Thymus (tissue), 14 donors: ENCODE data around the gene C17orf78. TPM values are rescaled to one million over a fixed set of nuclear protein-coding genes. Genes with fewer than 3 reads are reported as not detected.
"Not testable (repeated sequence)": the region's sequence is repeated elsewhere in the genome, so short reads cannot be mapped to it uniquely, and the experiment has no call there.

Experiments used
- DNase-seq, 9 donors: peaks; one replicate each; pipeline ENCODE4 v3.0.0-alpha.2; 2013; ENCODE audit warnings: low spot score in 9 of 9, low read depth in 6 of 9, missing footprints in 1 of 9
- H3K27ac ChIP-seq, 2 donors: one replicate each; pipeline ENCODE4 v1.5.1; 2013; ENCODE audit warnings: control low read depth in 1 of 2, low read depth in 1 of 2, low read length in 1 of 2, mild to moderate bottlenecking in 1 of 2, moderate library complexity in 1 of 2
- H3K27me3 ChIP-seq, 2 donors: one replicate each; pipeline ENCODE4 v1.5.1; 2013; ENCODE audit warnings: low read length in 1 of 2; ENCODE audit not compliant: control insufficient read depth in 2 of 2, insufficient read depth in 1 of 2
- H3K36me3 ChIP-seq, 2 donors: one replicate each; pipeline ENCODE4 v1.5.1; 2013; ENCODE audit warnings: low read length in 1 of 2, mild to moderate bottlenecking in 1 of 2, moderate library complexity in 1 of 2; ENCODE audit not compliant: control insufficient read depth in 2 of 2, insufficient read depth in 2 of 2
- H3K4me1 ChIP-seq, 2 donors: one replicate each; pipeline ENCODE4 v1.5.1; 2013; ENCODE audit warnings: low read length in 2 of 2; ENCODE audit not compliant: control insufficient read depth in 2 of 2, insufficient read depth in 2 of 2
- H3K4me3 ChIP-seq, 2 donors: one replicate each; pipeline ENCODE4 v1.5.1; 2013; ENCODE audit warnings: low read length in 2 of 2, control low read depth in 1 of 2, mild to moderate bottlenecking in 1 of 2
- H3K9me3 ChIP-seq, 2 donors: one replicate each; pipeline ENCODE4 v1.5.1; 2013; ENCODE audit warnings: low read length in 1 of 2, mild to moderate bottlenecking in 1 of 2; ENCODE audit not compliant: control insufficient read depth in 2 of 2, insufficient read depth in 1 of 2
- WGBS: extraction: QIAGEN DNeasy Blood & Tissue Kit; methylation state at CpG from one replicate; pipeline ENCODE4 v1.1.7; 2013; 5-methylcytosine and 5-hydroxymethylcytosine counted together
- long read RNA-seq, 10 donors: transcript quantifications; one replicate each; lab custom pipeline, GENCODE V29; 2026
- polyA plus RNA-seq: library from polyadenylated mRNA; stranded (reverse); fragments of 200-250 nt; gene quantifications from one replicate; pipeline ENCODE4 v1.2.3, GENCODE V29; 2013
- total RNA-seq: library from RNA; stranded (reverse); fragments of 120-200 nt; gene quantifications from one replicate; pipeline ENCODE4 v1.2.4, GENCODE V29; 2013
- donor health status: healthy.

The C17orf78 gene
- total RNA-seq (not detected), polyA plus RNA-seq (not detected)
- long read RNA-seq, donor 1: 0 reads
- long read RNA-seq, donor 2: 0 reads
- long read RNA-seq, donor 3: 0 reads
- long read RNA-seq, donor 4: 0 reads
- long read RNA-seq, donor 5: 0 reads
- long read RNA-seq, donor 6: 0 reads
- long read RNA-seq, donor 7: 0 reads
- long read RNA-seq, donor 8: 0 reads
- long read RNA-seq, donor 9: 0 reads
- long read RNA-seq, donor 10: 0 reads

DNA sequence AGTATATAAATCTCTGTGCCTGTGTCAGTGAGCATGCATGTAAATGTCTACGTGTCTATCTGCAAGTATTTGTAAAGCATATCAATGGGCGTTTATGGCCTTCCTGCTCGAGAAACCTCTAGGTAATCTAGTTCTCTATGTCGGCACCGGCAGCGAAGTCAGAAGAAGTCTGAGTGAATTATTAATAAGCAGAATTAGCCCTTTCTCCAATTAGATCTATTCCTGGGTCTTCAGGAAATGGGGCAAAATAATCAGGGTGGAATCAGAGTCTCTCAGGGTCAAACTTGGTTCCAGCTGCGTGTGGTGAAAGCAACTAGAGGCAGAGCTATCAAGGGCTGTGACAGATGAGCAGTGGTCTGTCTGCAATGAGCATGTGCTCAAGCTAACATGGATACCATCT, at the start of gene C17orf78:
TSS of gene C17orf78 (plus strand) at position 280 of the 400 bp plus-strand sequence. CDS start at position 388, 108 bp downstream.
- DNase-seq: no peak
- peaks cover 0 to 3% of the 10 kb centered on the region in 2 donors for H3K4me1 ChIP-seq
- H3K27ac ChIP-seq: no peak within 1 kb of the TSS
- 99% methylated on average over 7 of the region's 7 CpGs for WGBS
- H3K27me3 ChIP-seq: no peaks in the 10 kb centered on the region
- no peak within 1 kb of the TSS for H3K4me3 ChIP-seq
- H3K36me3 ChIP-seq: no peaks in the 10 kb centered on the region
- H3K9me3 ChIP-seq: no peaks in the 10 kb centered on the region

DNA sequence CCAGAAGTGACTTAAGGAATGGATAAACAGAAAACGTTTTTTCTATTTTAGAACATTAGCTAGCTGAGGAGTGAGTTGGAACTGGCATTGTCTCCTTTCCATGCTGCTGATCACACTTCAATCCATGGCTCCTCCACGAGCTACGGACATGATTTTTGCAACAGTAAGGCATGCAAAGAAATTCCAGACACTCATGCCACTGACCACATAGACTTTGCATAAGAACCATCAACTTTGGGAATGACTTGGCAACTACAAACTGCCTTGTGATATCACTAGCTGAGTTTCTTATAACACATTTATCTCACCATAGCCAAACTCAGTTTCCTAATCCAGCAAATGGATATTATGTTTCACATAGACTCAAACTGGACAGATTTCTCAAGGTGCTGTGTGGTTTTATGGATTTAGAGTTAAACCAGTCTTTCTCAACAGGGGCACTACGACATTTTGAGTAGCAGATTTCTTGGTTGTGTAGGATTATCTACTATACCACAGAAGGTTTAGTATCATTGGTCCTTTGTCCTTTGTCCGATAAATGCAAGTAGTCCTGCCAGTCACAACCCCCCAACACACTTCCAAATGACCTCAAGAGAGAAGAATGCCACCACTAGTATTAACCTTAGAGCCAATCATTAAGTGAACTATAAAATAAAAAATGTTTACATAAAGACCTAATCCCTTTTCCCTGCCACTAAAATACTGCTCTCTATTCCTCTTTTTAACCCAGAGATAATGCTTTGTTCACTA, 48.3 kb upstream of the C17orf78 start:
- Histone ChIP-seq H3K4me1 (no peaks in the 10 kb centered on the region), H3K9me3 (no peaks in the 10 kb centered on the region), H3K36me3 (peaks cover 3 to 10% of the 10 kb centered on the region in 2 donors), H3K27ac (no peak overlapping the region), H3K27me3 (no peaks in the 10 kb centered on the region), H3K4me3 (no peak overlapping the region)
- WGBS: 95% methylated on average over 5 of the region's 5 CpGs
- no peak for DNase-seq

DNA sequence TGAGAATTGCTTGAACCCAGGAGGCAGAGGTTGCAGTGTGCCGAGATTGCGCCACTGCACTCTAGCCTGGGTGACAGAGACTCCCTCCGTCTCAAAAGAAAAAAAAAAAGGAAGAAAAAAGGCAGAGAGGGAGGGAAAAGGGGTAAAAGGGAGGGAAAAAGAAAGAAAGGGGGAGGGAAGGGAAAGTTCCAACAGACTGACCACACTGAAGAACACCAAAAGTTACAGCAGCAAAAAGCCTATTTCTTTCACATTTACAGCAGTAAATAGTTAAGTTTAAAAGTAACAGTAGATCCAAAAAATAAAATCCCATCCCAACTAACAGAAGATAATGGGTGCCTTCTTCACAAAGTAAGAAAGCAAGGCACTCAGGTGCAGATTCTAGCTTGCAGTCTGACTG, 36.9 kb upstream of the C17orf78 start:
- DNase-seq: no peak
- Histone ChIP-seq H3K36me3 (peaks cover 0 to 4% of the 10 kb centered on the region in 2 donors), H3K27me3 (no peaks in the 10 kb centered on the region), H3K4me1 (no peaks in the 10 kb centered on the region), H3K27ac (no peak overlapping the region), H3K4me3 (no peak overlapping the region), H3K9me3 (no peaks in the 10 kb centered on the region)
- 99% methylated on average over 3 of the region's 3 CpGs for WGBS

DNA sequence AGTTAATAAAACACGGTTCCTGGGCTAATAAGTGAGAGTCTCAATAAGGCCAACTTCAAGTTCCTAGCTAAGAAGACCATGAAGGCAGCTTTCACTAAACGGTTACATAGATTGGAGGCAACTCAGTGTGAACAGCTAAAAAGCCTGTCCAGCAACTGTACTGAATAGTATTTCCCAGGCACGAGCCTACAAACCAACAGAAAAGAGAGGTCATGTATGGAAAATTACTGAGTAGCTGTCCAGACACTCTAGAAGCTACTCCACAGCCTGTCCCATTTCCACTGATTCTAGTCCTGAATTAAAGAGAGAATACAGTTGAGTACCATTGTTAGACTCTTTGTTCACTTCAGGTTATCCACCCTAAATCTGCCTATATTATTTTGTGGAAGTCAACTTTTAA, 36.5 kb upstream of the C17orf78 start:
- peaks cover 0 to 4% of the 10 kb centered on the region in 2 donors for H3K36me3 ChIP-seq
- DNase-seq: no peak
- WGBS: 96% methylated on average over 3 of the region's 3 CpGs
- no peak overlapping the region for H3K27ac ChIP-seq
- H3K4me1 ChIP-seq: no peaks in the 10 kb centered on the region
- no peak overlapping the region for H3K4me3 ChIP-seq
- H3K27me3 ChIP-seq: no peaks in the 10 kb centered on the region
- no peaks in the 10 kb centered on the region for H3K9me3 ChIP-seq

DNA sequence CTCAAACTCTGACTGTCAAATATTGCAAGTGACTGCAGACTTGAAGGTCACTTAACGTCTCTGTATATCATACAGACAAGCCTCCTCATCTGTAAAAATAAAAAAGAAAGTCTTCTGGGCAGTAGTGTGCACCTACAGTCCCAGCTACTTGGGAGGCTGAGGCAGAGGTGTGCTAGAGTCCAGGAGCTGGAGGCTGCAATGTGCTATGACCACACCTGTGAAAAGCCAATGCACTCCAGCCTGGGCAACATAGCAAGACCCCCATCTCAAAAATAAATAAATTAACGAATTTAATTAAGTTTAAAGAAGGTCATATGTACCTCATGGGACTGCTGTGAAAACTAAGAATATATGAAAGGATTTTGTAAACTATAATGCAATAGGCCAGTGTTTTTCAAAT, 35.0 kb upstream of the C17orf78 start:
- 95% methylated on average over 2 of the region's 2 CpGs for WGBS

DNA sequence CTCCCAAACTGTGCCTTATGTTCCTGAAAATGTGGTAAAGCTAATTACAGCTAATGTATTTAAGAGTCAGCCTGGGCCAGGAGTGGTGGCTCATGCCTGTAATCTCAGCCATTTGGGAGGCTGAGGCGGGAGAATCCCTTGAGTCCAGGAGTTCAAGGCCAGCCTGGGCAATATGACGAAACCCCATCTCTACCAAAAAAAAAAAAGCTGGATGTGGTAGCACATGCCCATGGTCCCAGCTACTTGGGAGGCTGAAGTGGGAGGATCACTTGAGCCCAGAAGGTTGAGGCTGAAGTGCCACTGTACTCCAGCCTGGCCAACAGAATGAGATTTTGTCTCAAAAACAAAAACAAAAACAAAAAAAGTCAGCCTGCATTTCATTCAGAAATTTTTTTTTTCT, 33.2 kb upstream of the C17orf78 start:
- no peak overlapping the region for H3K27ac ChIP-seq
- DNase-seq: no peak
- H3K9me3 ChIP-seq: no peaks in the 10 kb centered on the region
- no peak overlapping the region for H3K4me3 ChIP-seq
- no peaks in the 10 kb centered on the region for H3K27me3 ChIP-seq
- H3K4me1 ChIP-seq: no peaks in the 10 kb centered on the region
- 99% methylated on average over 2 of the region's 2 CpGs for WGBS
- H3K36me3 ChIP-seq: peaks cover 0 to 4% of the 10 kb centered on the region in 2 donors

More for the DNA sequence above, 35.0 kb upstream of the C17orf78 start:
- Histone ChIP-seq H3K4me1 (no peaks in the 10 kb centered on the region), H3K27ac (no peak overlapping the region), H3K36me3 (peaks cover 0 to 4% of the 10 kb centered on the region in 2 donors), H3K9me3 (no peaks in the 10 kb centered on the region), H3K4me3 (no peak overlapping the region), H3K27me3 (no peaks in the 10 kb centered on the region)
- DNase-seq: no peak

DNA sequence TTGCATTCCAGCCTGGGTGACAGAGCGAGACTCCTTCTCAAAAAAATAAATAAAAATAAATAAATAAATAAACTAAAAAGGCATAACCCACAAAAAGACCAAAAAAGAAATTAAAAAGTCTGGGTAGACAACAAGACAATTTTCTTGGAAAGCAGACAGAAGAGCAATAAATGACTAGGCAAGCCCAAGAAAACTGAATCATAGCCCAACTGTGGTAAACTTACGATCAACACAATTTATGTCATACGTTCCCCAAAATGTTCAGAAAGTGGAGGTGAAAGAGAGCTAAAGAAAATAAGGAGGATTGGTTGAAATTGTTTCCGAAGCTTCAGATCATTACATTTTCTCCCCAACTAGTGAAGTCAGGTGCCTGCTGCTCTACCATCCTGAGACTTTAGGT, 31.3 kb upstream of the C17orf78 start:
- Histone ChIP-seq H3K27me3 (no peaks in the 10 kb centered on the region), H3K4me3 (no peak overlapping the region), H3K27ac (no peak overlapping the region), H3K4me1 (no peaks in the 10 kb centered on the region), H3K36me3 (no peaks in the 10 kb centered on the region), H3K9me3 (no peaks in the 10 kb centered on the region)
- DNase-seq: no peak
- whole genome bisulfite sequencing: 98% methylated on average over 4 of the region's 4 CpGs

DNA sequence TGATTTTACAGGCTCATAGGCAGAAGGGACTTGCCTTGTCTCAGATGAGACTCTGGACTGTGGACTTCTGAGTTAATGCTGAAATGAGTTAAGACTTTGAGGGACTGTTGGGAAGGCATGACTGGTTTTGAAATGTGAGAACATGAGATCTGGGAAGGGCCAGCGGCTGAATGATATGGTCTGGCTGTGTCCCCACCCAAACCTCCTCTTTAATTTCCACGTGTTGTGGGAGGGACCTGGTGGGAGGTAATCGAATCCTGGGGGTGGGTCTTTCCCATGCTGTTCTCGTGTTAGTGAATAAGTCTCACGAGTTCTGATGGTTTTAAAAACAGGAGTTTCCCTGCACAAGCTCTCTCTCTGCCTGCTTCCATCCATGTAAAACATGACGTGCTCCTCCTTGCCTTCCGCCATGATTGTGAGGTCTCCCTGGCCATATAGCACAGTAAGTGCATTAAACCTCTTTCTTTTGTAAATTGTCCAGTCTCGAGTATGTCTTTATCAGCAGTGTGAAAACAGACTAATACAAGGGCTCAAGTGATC, 28.9 kb upstream of the C17orf78 start:
- WGBS: 97% methylated on average over 8 of the region's 8 CpGs
- H3K27me3 ChIP-seq: not testable (repeated sequence)

DNA sequence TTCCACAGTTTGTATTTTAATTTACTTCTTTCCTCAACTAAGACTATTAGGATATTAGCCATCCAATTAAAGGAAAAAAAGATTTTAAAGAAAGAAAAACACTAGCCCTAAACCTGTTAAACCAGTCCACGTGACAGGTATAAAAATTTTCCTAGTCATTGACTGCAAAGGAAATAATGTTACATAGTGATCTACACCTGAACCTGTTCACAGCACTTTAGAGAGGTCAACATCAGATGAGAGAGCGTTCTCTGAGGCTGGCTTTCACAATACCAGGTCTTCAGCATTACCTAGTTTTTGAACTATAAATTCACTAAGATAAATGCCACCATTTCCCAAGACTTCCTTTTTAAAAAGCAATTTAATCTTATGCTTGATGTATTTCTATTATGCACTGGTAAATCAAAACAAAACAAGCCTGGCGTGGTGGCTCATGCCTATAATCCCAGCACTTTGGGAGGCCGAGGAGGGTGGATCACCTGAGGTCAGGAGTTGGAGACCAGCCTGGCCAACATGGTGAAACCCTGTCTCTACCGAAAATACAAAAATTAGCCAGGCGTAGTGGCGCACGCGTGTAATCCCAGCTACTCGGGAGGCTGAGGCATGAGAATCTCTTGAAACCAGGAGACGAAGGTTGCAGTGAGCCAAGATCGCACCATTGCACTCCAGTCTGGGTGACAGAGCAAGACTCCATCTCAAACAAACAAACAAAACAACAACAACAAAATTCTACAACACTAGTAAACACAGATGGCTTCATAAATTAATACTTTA, 18.8 kb upstream of the C17orf78 start:
- H3K4me1 ChIP-seq: peaks cover 8 to 10% of the 10 kb centered on the region in 2 donors
- 92% methylated on average over 12 of the region's 12 CpGs for WGBS
- H3K9me3 ChIP-seq, H3K27me3 ChIP-seq, H3K36me3 ChIP-seq, H3K27ac ChIP-seq, DNase-seq, H3K4me3 ChIP-seq: not testable (repeated sequence)

More for the DNA sequence above, 28.9 kb upstream of the C17orf78 start:
- not testable (repeated sequence) for H3K27ac ChIP-seq, H3K4me3 ChIP-seq, DNase-seq, H3K9me3 ChIP-seq, H3K4me1 ChIP-seq, H3K36me3 ChIP-seq
